Activated CD4-positive, alpha-beta memory T cell treated with anti-CD3 and anti-CD28 coated beads for 36 hours (primary cell): ENCODE results near the gene MUC5B. TPM values are rescaled to one million over a fixed set of nuclear protein-coding genes. Genes with fewer than 3 reads are reported as not detected.
"Not testable (repeated sequence)": the region's sequence is repeated elsewhere in the genome, so short reads cannot be mapped to it uniquely, and the experiment has no call there.

Experiments used
- CTCF ChIA-PET: fragments of 350-600 bp; sonication (Branson Sonifier 250); formaldehyde crosslinking; loops from one replicate; lab custom pipeline; 2021; ENCODE audit warnings: antibody characterized with exemption, inconsistent platforms; lab: Charles Lee
- POLR2A ChIA-PET: fragments of 350-600 bp; sonication (Branson Sonifier 250); formaldehyde crosslinking; loops from one replicate; lab custom pipeline; 2021; ENCODE audit warnings: antibody characterized with exemption; lab: Charles Lee
- DNase-seq: peaks from one replicate; pipeline ENCODE4 v3.0.0-alpha.2; 2020
- H3K27ac Mint-ChIP-seq: one replicate; pipeline ENCODE4 v1.8.0; 2021; ENCODE audit warnings: mixed read lengths
- H3K27me3 Mint-ChIP-seq: one replicate; pipeline ENCODE4 v1.8.0; 2021; ENCODE audit warnings: mixed read lengths
- H3K36me3 Mint-ChIP-seq: one replicate; pipeline ENCODE4 v1.8.0; 2021; ENCODE audit warnings: mixed read lengths
- H3K4me1 Mint-ChIP-seq: one replicate; pipeline ENCODE4 v1.8.0; 2021; ENCODE audit warnings: low read depth, mixed read lengths
- H3K4me3 Mint-ChIP-seq: one replicate; pipeline ENCODE4 v1.8.0; 2021; ENCODE audit warnings: mild to moderate bottlenecking, mixed read lengths
- H3K9me3 Mint-ChIP-seq: one replicate; pipeline ENCODE4 v1.8.0; 2021; ENCODE audit warnings: mixed read lengths
- intact Hi-C: fragments of 100-400 bp; cut with micrococcal nuclease; formaldehyde crosslinking; loops from one replicate; pipeline ENCODE4 v1.15.1; 2023
- total RNA-seq, 2 experiments: library from RNA; stranded (reverse); gene quantifications; one replicate each; pipeline ENCODE4 v1.2.3, GENCODE V29; 2021

The MUC5B gene, protein sequence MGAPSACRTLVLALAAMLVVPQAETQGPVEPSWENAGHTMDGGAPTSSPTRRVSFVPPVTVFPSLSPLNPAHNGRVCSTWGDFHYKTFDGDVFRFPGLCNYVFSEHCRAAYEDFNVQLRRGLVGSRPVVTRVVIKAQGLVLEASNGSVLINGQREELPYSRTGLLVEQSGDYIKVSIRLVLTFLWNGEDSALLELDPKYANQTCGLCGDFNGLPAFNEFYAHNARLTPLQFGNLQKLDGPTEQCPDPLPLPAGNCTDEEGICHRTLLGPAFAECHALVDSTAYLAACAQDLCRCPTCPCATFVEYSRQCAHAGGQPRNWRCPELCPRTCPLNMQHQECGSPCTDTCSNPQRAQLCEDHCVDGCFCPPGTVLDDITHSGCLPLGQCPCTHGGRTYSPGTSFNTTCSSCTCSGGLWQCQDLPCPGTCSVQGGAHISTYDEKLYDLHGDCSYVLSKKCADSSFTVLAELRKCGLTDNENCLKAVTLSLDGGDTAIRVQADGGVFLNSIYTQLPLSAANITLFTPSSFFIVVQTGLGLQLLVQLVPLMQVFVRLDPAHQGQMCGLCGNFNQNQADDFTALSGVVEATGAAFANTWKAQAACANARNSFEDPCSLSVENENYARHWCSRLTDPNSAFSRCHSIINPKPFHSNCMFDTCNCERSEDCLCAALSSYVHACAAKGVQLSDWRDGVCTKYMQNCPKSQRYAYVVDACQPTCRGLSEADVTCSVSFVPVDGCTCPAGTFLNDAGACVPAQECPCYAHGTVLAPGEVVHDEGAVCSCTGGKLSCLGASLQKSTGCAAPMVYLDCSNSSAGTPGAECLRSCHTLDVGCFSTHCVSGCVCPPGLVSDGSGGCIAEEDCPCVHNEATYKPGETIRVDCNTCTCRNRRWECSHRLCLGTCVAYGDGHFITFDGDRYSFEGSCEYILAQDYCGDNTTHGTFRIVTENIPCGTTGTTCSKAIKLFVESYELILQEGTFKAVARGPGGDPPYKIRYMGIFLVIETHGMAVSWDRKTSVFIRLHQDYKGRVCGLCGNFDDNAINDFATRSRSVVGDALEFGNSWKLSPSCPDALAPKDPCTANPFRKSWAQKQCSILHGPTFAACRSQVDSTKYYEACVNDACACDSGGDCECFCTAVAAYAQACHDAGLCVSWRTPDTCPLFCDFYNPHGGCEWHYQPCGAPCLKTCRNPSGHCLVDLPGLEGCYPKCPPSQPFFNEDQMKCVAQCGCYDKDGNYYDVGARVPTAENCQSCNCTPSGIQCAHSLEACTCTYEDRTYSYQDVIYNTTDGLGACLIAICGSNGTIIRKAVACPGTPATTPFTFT (N-terminal part only)
- not detected for total RNA-seq

DNA sequence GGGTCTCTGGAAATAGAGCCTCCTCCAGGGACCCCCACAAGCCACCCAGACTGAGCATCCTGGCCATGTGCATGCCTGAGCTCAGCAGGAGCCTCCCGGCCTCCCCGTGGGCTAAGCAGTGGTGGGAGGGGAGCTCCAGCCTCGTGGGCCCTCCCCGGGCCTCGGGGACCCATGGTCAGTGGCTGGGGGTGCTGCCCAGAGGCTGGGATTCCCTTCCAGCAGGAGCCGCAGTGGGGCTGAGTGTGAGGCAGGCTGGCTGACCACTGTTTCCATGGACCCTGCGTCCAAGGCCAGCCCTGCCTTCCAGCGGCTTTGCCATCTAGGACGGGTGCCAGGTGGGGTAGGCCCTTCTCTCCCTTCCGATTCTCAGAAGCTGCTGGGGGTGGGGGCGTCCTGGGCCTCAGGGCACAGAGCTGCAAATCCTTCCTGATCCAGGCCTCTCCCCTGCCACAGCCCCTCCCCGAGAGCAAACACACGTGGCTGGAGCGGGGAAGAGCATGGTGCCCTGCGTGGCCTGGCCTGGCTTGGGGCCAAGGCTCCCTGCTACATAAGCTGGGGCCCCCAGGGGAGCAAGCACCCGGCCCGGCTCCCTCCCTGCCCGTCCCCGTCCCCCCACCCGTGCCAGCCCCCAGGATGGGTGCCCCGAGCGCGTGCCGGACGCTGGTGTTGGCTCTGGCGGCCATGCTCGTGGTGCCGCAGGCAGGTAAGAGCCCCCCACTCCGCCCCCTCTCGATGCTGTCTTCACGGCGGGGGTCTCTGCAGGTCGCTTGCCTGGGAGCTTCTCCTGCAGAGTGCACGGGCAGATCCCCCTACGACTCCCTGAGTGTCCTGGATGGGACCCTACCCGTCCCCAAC, at the start of gene MUC5B:
MUC5B (plus strand) TSS at position 576 of the 855 bp plus-strand sequence; CDS start at position 634, 58 bp downstream.
- POLR2A ChIA-PET: no interaction called here
- intact Hi-C loops: no loop called here
- CTCF ChIA-PET: no interaction called here
- H3K4me3 Mint-ChIP-seq: no peak within 1 kb of the TSS
- H3K36me3 Mint-ChIP-seq: no peaks in the 10 kb centered on the region
- no peaks in the 10 kb centered on the region for H3K9me3 Mint-ChIP-seq
- H3K27me3 Mint-ChIP-seq: peaks cover 8% of the 10 kb centered on the region
- no peak within 1 kb of the TSS for H3K27ac Mint-ChIP-seq
- H3K4me1 Mint-ChIP-seq: no peaks in the 10 kb centered on the region
- no peak for DNase-seq

DNA sequence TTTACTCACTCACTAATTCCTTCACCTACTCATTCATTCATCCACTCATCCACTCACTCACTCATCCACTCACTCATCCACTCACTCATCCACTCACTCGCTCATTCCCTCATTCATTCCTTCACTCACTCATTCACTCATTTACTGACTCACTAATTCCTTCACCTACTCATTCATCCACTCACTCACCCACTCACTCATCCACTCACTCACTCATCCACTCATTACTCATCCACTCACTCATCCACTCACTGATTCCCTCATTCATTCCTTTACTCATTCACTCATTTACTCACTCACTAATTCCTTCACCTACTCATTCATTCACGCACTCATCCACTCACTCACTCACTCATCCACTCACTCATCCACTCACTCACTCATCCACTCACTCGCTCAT, 49.5 kb upstream of the MUC5B start:
- H3K36me3 Mint-ChIP-seq, H3K4me1 Mint-ChIP-seq, DNase-seq, H3K4me3 Mint-ChIP-seq, H3K27me3 Mint-ChIP-seq, H3K27ac Mint-ChIP-seq, POLR2A ChIA-PET, H3K9me3 Mint-ChIP-seq, intact Hi-C loops, CTCF ChIA-PET: not testable (repeated sequence)

DNA sequence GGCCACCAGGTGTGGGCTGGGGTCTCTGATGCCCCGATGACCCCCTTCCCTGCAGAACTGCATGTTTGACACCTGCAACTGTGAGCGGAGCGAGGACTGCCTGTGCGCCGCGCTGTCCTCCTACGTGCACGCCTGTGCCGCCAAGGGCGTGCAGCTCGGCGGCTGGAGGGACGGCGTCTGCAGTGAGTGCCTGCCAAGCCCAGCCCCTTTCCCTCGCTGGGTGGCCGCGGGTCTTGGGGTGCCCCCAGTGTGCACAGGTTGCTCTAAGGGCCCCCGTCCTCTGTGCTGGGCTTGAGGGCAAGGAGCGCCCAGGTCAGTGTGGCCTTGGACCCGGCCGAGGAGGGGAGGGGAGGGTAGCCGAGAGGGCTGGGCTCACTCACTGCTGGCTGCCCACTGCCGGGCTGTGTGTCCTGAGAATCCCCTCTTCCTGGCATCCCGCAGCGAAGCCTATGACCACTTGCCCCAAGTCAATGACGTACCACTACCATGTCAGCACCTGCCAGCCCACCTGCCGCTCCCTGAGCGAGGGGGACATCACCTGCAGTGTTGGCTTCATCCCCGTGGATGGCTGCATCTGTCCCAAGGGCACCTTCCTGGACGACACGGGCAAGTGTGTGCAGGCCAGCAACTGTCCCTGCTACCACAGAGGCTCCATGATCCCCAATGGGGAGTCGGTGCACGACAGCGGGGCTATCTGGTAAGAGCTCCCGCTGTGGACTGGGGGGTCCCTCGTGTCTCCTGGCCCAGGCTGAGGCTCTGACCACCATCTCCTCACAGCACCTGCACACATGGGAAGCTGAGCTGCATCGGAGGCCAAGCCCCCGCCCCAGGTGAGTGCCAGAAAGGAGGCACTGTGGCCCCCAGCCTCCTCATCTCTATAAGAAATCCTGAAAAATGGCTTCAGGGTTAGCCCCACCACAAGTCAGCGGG, 48.2 kb upstream of the MUC5B start:
- no peaks in the 10 kb centered on the region for H3K27me3 Mint-ChIP-seq
- ChIA-PET CTCF (no interaction called here), POLR2A (no interaction called here)
- no peaks in the 10 kb centered on the region for H3K4me1 Mint-ChIP-seq
- H3K4me3 Mint-ChIP-seq: no peak overlapping the region
- DNase-seq: no peak
- intact Hi-C loops: no loop called here
- H3K36me3 Mint-ChIP-seq: no peaks in the 10 kb centered on the region
- no peak overlapping the region for H3K27ac Mint-ChIP-seq
- peaks cover 5% of the 10 kb centered on the region for H3K9me3 Mint-ChIP-seq

DNA sequence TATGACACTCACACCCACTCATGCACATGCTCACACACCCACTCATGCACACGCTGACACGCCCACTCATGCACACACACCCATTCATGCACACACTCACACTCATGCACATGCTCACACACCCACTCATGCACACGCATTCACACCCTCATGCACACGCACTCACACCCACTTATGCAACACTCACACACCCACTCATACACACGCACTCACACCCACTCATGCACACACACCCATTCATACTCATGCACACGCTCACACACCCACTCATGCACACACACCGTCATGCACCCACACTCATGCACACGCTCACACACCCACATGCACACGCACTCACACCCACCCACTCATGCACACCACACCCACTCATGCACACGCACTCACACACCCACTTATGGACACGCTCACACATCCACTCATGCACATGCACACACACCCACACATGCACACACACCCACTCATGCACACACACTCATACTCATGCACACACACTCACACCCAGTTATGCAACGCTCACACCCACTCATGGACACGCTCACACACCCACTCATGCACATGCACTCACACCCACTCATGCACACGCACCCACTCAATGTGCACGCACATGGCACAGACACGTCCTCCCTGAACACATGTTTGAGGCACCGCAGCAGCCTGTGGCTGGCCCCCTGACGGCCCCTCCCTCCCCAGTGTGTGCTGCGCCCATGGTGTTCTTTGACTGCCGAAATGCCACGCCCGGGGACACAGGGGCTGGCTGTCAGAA, 47.2 kb upstream of the MUC5B start:
- no peak overlapping the region for H3K4me3 Mint-ChIP-seq
- H3K27me3 Mint-ChIP-seq: no peaks in the 10 kb centered on the region
- no peak overlapping the region for H3K27ac Mint-ChIP-seq
- no peaks in the 10 kb centered on the region for H3K4me1 Mint-ChIP-seq
- no peak for DNase-seq
- ChIA-PET CTCF (no interaction called here), POLR2A (no interaction called here)
- peaks cover 5% of the 10 kb centered on the region for H3K9me3 Mint-ChIP-seq
- H3K36me3 Mint-ChIP-seq: no peaks in the 10 kb centered on the region
- intact Hi-C loops: no loop called here

- H3K4me3 Mint-ChIP-seq: no peak overlapping the region
- DNase-seq: no peak
- H3K4me1 Mint-ChIP-seq: no peaks in the 10 kb centered on the region
- H3K27ac Mint-ChIP-seq: no peak overlapping the region
- no peaks in the 10 kb centered on the region for H3K36me3 Mint-ChIP-seq
- POLR2A ChIA-PET: no interaction called here
- H3K9me3 Mint-ChIP-seq: peaks cover 5% of the 10 kb centered on the region
- no peaks in the 10 kb centered on the region for H3K27me3 Mint-ChIP-seq
- CTCF ChIA-PET: no interaction called here
- intact Hi-C loops: no loop called here
These were observed 46.4 kb upstream of the MUC5B start for GRCh38 chr11:1176224-1177019.

DNA sequence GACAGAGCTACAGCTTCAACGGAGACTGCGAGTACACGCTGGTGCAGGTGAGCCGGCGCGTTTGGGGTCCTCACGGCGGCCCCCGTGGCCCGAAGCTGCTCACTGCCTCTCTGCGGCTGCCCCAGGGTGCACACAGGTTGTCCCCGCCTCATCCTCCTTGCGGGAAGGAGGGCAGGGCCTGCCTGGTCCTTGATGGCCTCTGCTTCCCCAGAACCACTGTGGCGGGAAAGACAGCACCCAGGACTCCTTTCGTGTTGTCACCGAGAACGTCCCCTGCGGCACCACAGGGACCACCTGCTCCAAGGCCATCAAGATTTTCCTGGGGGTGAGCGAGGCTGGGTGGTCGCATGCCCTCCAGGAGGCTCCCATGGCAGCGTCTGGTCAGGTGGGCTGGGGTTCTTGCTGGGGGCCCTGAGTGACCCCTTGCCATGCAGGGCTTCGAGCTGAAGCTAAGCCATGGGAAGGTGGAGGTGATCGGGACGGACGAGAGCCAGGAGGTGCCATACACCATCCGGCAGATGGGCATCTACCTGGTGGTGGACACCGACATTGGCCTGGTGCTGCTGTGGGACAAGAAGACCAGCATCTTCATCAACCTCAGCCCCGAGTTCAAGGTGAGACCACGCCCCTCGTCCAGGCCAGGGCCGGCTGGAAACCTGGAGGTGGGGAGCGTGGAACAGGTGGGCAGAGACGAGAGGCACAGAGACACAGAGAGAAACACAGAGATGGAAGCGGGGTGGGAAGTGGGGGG, 45.7 kb upstream of the MUC5B start:
- intact Hi-C loops: no loop called here
- DNase-seq: no peak
- Mint-ChIP-seq H3K4me1 (no peaks in the 10 kb centered on the region), H3K36me3 (no peaks in the 10 kb centered on the region), H3K4me3 (no peak overlapping the region), H3K9me3 (no peaks in the 10 kb centered on the region), H3K27ac (no peak overlapping the region), H3K27me3 (no peaks in the 10 kb centered on the region)
- POLR2A ChIA-PET: no interaction called here
- CTCF ChIA-PET: no interaction called here

- intact Hi-C loops: no loop called here
- H3K4me3 Mint-ChIP-seq: no peak overlapping the region
- POLR2A ChIA-PET: no interaction called here
These were observed 45.1 kb upstream of the MUC5B start for GRCh38 chr11:1177771-1178090.

DNA sequence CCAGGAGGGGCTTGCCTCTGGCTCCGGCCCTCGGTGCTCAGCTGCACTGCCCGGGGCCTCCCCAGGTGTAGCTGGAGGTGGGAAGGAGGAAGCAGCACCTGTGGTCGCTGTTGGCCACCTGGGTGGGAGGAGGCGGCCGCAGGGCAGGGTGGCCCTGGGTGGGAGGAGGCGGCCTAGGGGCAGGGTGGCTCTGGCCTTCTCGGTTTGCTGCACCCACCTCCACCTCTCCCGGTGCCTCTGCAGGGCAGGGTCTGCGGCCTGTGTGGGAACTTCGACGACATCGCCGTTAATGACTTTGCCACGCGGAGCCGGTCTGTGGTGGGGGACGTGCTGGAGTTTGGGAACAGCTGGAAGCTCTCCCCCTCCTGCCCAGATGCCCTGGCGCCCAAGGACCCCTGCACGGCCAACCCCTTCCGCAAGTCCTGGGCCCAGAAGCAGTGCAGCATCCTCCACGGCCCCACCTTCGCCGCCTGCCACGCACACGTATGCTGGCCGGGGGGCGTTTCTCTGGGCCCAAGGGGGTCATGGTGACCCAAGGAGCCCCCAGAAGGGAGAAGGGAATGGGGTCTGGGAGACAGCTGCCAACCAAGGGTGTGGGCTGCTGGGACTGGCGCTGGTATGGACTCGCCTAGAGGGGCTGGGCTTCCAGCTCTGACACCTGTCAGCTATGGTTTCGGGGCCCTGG, 44.5 kb upstream of the MUC5B start:
- CTCF ChIA-PET: no interaction called here
- intact Hi-C loops: no loop called here
- H3K36me3 Mint-ChIP-seq: no peaks in the 10 kb centered on the region
- H3K27me3 Mint-ChIP-seq: no peaks in the 10 kb centered on the region
- no peak for DNase-seq
- no peaks in the 10 kb centered on the region for H3K4me1 Mint-ChIP-seq
- no peak overlapping the region for H3K27ac Mint-ChIP-seq
- H3K4me3 Mint-ChIP-seq: no peak overlapping the region
- POLR2A ChIA-PET: no interaction called here
- H3K9me3 Mint-ChIP-seq: no peaks in the 10 kb centered on the region

More at GRCh38 chr11:1177771-1178090, 45.1 kb upstream of the MUC5B start:
- Mint-ChIP-seq H3K4me1 (no peaks in the 10 kb centered on the region), H3K9me3 (no peaks in the 10 kb centered on the region), H3K27ac (no peak overlapping the region), H3K36me3 (no peaks in the 10 kb centered on the region), H3K27me3 (no peaks in the 10 kb centered on the region)
- CTCF ChIA-PET: no interaction called here
- DNase-seq: no peak

DNA sequence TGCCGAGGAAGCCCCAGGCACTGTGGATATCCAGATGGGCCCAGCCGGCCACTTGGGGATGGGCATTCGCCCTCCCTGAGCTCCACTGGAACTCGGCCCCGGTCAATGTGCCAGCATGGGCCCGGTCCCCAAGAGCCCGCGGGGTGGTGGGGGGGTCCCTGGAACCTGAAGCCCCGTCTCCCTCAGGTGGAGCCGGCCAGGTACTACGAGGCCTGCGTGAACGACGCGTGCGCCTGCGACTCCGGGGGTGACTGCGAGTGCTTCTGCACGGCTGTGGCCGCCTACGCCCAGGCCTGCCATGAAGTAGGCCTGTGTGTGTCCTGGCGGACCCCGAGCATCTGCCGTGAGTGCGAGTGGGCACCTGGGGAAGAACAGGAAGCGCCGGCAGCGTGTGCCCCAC, 44.0 kb upstream of the MUC5B start:
- Mint-ChIP-seq H3K9me3 (no peaks in the 10 kb centered on the region), H3K36me3 (no peaks in the 10 kb centered on the region), H3K4me1 (no peaks in the 10 kb centered on the region), H3K27me3 (no peaks in the 10 kb centered on the region), H3K4me3 (no peak overlapping the region), H3K27ac (no peak overlapping the region)
- intact Hi-C loops: no loop called here
- ChIA-PET CTCF (no interaction called here), POLR2A (no interaction called here)
- no peak for DNase-seq
